HepG2 (cell line): ENCODE measurements around the gene LMF2. TPM values are rescaled to one million over a fixed set of nuclear protein-coding genes. Genes with fewer than 3 reads are reported as not detected.

Source experiments
- ARHGAP35 ChIP-seq: sonication (generic); formaldehyde crosslinking; IDR thresholded peaks from 2 replicates; pipeline ENCODE4 v1.9.0; 2022; ENCODE audit warnings: mild to moderate bottlenecking, inconsistent platforms, moderate library complexity, missing genetic modification reagents, borderline replicate concordance
- LCORL ChIP-seq, 2 experiments: fragments of 450-650 bp in 1 of 2; sonication (generic) in 1 of 2; formaldehyde crosslinking in 1 of 2; IDR thresholded peaks; 2 replicates each; pipeline versions ENCODE4 v1.5.0 to v1.6.1; 2017 to 2020; ENCODE audit warnings: antibody characterized with exemption in 1 of 2, missing genetic modification reagents in 1 of 2
- NR2F2 ChIP-seq: IDR thresholded peaks from 2 replicates; pipeline ENCODE4 v1.6.1; 2012; ENCODE audit warnings: low read depth, inconsistent platforms, borderline replicate concordance
- NR3C1 ChIP-seq: sonication (generic); formaldehyde crosslinking; IDR thresholded peaks from 2 replicates; pipeline ENCODE4 v1.4.0; 2020; ENCODE audit warnings: missing genetic modification reagents
- SPEN ChIP-seq: sonication (generic); formaldehyde crosslinking; IDR thresholded peaks from 2 replicates; pipeline ENCODE4 v1.5.1; 2020; ENCODE audit warnings: low read depth, mild to moderate bottlenecking, missing genetic modification reagents
- ZNF530 ChIP-seq: sonication (generic); formaldehyde crosslinking; IDR thresholded peaks from 2 replicates; pipeline ENCODE4 v1.5.0; 2020; ENCODE audit warnings: low read depth, mild to moderate bottlenecking, missing genetic modification reagents
- ZNF567 ChIP-seq: sonication (generic); formaldehyde crosslinking; IDR thresholded peaks from 2 replicates; pipeline ENCODE4 v1.8.1; 2023; ENCODE audit warnings: mild to moderate bottlenecking, missing genetic modification reagents, borderline replicate concordance
- polyA plus RNA-seq, 8 experiments: library from polyadenylated mRNA; depleted of rRNA in 3 of 8; stranded (reverse) in 7 of 8; unstranded in 1 of 8; fragments of >200 nt; fragmentation: Illumina TruSeq in 4 of 8; extraction: Trizol in 4 of 8; gene quantifications; 2 replicates each; pipeline versions ENCODE4 v1.2.1 to v1.2.3, GENCODE V29; 2011 to 2016; ENCODE audit warnings: low read depth in 4 of 8, missing spikeins in 1 of 8, mixed read lengths in 1 of 8; ENCODE audit not compliant: insufficient read depth in 1 of 8
- total RNA-seq, 5 experiments: library from RNA; depleted of rRNA; stranded (reverse); fragments of >200 nt; fragmentation: Illumina TruSeq; extraction: Trizol; gene quantifications; 2 replicates each; pipeline ENCODE4 v1.2.3, GENCODE V29; 2016; ENCODE audit warnings: low read depth in 1 of 5
- TF ChIP-seq, protein P1 (sequence below): sonication (generic); formaldehyde crosslinking; IDR thresholded peaks from 2 replicates; pipeline ENCODE4 v1.4.0; 2020; ENCODE audit warnings: mild to moderate bottlenecking, missing genetic modification reagents
- TF ChIP-seq, protein P2 (sequence below): IDR thresholded peaks from 2 replicates; pipeline ENCODE4 v1.4.0; 2020; ENCODE audit warnings: mild to moderate bottlenecking, missing genetic modification reagents
- TF ChIP-seq, protein P3 (sequence below): sonication (generic); formaldehyde crosslinking; IDR thresholded peaks from 2 replicates; pipeline ENCODE4 v1.4.0; 2020; ENCODE audit warnings: missing genetic modification reagents, borderline replicate concordance
- TF ChIP-seq, protein P4 (sequence below): sonication (generic); formaldehyde crosslinking; IDR thresholded peaks from 2 replicates; pipeline ENCODE4 v1.4.0; 2020; ENCODE audit warnings: missing genetic modification reagents, borderline replicate concordance
- TF ChIP-seq, protein P5 (sequence below): sonication (generic); formaldehyde crosslinking; IDR thresholded peaks from 2 replicates; pipeline ENCODE4 v1.4.0; 2020; ENCODE audit warnings: mild to moderate bottlenecking, missing genetic modification reagents

The LMF2 gene
- total and polyA plus RNA-seq, 2 of the 13 experiments (the other 11 are each of a cell fraction or from before 2014, with no cell fraction given) = 23.3 to 30.6 TPM

DNA sequence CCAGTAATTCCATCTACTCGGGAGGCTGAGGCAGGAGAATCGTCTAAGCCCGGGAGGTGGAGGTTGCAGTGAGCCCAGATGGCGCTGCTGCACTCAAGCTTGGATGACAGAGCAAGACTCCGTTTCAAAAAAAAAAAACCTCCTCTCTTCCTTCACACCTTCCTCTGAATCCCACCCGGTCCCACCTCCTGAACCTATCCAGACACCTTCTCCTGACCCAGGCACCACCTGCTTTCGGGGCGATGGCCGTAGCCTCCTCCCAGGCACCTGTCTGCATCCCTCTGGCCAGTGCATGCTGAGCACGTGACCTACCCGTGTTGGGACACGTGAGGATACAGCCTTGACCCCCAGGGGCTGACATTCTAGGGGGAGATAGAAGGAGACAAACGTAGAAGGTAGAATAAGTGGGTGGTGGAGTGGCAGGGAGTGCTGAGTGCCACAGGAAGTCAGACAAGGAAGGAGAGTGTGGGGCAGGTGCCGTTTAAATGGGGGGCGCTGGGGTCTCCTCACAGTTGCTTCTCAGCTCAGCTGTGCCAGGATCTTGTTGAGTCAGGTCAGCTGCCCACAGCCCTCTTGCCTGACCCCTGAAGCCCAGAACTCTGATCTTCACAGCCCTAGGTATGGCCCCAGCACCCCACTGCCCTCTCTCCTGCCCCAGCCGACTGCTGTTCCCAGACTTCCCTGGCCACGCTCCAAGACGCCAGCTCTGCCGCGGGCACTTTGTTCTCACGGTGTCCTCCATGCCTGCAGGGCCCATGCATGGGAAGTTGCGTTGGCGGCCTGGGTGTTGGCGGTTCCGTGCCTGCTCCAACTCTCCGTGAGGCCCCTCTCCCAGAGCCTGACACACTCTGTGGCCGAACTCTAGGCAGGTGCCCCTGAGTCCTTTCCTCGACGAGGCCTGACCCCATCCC, 22.0 kb downstream of the LMF2 start (continued):
- TF ChIP-seq, protein P1, sequence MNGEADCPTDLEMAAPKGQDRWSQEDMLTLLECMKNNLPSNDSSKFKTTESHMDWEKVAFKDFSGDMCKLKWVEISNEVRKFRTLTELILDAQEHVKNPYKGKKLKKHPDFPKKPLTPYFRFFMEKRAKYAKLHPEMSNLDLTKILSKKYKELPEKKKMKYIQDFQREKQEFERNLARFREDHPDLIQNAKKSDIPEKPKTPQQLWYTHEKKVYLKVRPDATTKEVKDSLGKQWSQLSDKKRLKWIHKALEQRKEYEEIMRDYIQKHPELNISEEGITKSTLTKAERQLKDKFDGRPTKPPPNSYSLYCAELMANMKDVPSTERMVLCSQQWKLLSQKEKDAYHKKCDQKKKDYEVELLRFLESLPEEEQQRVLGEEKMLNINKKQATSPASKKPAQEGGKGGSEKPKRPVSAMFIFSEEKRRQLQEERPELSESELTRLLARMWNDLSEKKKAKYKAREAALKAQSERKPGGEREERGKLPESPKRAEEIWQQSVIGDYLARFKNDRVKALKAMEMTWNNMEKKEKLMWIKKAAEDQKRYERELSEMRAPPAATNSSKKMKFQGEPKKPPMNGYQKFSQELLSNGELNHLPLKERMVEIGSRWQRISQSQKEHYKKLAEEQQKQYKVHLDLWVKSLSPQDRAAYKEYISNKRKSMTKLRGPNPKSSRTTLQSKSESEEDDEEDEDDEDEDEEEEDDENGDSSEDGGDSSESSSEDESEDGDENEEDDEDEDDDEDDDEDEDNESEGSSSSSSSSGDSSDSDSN (CRISPR knock-in tag) = no peak; the same call in 1 of the 2 replicates
- TF ChIP-seq ZNF567 (no peak), ARHGAP35 (no peak), NR3C1 (CRISPR knock-in tag) (no peak), LCORL (IDR thresholded peaks at IDR 0.05) (no peak), LCORL (CRISPR knock-in tag; IDR thresholded peaks at IDR 0.05) (no peak; the same call in 1 of the 2 replicates), NR2F2 (no peak), SPEN (peak; percentile 85; the same call in 1 of the 2 replicates), ZNF530 (CRISPR knock-in tag) (no peak)
- TF ChIP-seq, protein P2, sequence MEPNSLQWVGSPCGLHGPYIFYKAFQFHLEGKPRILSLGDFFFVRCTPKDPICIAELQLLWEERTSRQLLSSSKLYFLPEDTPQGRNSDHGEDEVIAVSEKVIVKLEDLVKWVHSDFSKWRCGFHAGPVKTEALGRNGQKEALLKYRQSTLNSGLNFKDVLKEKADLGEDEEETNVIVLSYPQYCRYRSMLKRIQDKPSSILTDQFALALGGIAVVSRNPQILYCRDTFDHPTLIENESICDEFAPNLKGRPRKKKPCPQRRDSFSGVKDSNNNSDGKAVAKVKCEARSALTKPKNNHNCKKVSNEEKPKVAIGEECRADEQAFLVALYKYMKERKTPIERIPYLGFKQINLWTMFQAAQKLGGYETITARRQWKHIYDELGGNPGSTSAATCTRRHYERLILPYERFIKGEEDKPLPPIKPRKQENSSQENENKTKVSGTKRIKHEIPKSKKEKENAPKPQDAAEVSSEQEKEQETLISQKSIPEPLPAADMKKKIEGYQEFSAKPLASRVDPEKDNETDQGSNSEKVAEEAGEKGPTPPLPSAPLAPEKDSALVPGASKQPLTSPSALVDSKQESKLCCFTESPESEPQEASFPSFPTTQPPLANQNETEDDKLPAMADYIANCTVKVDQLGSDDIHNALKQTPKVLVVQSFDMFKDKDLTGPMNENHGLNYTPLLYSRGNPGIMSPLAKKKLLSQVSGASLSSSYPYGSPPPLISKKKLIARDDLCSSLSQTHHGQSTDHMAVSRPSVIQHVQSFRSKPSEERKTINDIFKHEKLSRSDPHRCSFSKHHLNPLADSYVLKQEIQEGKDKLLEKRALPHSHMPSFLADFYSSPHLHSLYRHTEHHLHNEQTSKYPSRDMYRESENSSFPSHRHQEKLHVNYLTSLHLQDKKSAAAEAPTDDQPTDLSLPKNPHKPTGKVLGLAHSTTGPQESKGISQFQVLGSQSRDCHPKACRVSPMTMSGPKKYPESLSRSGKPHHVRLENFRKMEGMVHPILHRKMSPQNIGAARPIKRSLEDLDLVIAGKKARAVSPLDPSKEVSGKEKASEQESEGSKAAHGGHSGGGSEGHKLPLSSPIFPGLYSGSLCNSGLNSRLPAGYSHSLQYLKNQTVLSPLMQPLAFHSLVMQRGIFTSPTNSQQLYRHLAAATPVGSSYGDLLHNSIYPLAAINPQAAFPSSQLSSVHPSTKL (CRISPR knock-in tag) = peak; percentile 47
- TF ChIP-seq, protein P3, sequence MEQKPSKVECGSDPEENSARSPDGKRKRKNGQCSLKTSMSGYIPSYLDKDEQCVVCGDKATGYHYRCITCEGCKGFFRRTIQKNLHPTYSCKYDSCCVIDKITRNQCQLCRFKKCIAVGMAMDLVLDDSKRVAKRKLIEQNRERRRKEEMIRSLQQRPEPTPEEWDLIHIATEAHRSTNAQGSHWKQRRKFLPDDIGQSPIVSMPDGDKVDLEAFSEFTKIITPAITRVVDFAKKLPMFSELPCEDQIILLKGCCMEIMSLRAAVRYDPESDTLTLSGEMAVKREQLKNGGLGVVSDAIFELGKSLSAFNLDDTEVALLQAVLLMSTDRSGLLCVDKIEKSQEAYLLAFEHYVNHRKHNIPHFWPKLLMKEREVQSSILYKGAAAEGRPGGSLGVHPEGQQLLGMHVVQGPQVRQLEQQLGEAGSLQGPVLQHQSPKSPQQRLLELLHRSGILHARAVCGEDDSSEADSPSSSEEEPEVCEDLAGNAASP (CRISPR knock-in tag) = peak; percentile 77; the same call in 1 of the 2 replicates
- TF ChIP-seq, protein P4, sequence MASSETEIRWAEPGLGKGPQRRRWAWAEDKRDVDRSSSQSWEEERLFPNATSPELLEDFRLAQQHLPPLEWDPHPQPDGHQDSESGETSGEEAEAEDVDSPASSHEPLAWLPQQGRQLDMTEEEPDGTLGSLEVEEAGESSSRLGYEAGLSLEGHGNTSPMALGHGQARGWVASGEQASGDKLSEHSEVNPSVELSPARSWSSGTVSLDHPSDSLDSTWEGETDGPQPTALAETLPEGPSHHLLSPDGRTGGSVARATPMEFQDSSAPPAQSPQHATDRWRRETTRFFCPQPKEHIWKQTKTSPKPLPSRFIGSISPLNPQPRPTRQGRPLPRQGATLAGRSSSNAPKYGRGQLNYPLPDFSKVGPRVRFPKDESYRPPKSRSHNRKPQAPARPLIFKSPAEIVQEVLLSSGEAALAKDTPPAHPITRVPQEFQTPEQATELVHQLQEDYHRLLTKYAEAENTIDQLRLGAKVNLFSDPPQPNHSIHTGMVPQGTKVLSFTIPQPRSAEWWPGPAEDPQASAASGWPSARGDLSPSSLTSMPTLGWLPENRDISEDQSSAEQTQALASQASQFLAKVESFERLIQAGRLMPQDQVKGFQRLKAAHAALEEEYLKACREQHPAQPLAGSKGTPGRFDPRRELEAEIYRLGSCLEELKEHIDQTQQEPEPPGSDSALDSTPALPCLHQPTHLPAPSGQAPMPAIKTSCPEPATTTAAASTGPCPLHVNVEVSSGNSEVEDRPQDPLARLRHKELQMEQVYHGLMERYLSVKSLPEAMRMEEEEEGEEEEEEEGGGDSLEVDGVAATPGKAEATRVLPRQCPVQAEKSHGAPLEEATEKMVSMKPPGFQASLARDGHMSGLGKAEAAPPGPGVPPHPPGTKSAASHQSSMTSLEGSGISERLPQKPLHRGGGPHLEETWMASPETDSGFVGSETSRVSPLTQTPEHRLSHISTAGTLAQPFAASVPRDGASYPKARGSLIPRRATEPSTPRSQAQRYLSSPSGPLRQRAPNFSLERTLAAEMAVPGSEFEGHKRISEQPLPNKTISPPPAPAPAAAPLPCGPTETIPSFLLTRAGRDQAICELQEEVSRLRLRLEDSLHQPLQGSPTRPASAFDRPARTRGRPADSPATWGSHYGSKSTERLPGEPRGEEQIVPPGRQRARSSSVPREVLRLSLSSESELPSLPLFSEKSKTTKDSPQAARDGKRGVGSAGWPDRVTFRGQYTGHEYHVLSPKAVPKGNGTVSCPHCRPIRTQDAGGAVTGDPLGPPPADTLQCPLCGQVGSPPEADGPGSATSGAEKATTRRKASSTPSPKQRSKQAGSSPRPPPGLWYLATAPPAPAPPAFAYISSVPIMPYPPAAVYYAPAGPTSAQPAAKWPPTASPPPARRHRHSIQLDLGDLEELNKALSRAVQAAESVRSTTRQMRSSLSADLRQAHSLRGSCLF = no peak
- TF ChIP-seq, protein P5, sequence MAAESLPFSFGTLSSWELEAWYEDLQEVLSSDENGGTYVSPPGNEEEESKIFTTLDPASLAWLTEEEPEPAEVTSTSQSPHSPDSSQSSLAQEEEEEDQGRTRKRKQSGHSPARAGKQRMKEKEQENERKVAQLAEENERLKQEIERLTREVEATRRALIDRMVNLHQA (CRISPR knock-in tag) = no peak
